SK-N-SH treated with all-trans-retinoic acid at 6 μM for 48 hours (cell line): ENCODE data around the gene CDK14.

Experiments used
- ATAC-seq: fragments of 200-7000 bp; cut with Tn5 transposase; 3 replicates; pipeline ENCODE4 v1.9.1; 2020; ENCODE audit warnings: mild to moderate bottlenecking, moderate library complexity
- ARNTL ChIP-seq: fragments of 450-650 bp; formaldehyde crosslinking; IDR thresholded peaks from 2 replicates; pipeline ENCODE4 v1.5.0; 2020; ENCODE audit warnings: low read depth, mild to moderate bottlenecking, moderate library complexity, borderline replicate concordance
- BACH2 ChIP-seq: fragments of 250-450 bp; sonication (Bioruptor Pico); IDR thresholded peaks from 2 replicates; pipeline ENCODE4 v1.9.0; 2021; ENCODE audit warnings: mild to moderate bottlenecking, borderline replicate concordance
- CREB5 ChIP-seq: fragments of 250-450 bp; sonication (Bioruptor Pico); IDR thresholded peaks from 2 replicates; pipeline ENCODE4 v1.5.1; 2020; ENCODE audit warnings: low read depth, mild to moderate bottlenecking, moderate library complexity
- CSDC2 ChIP-seq: fragments of 250-450 bp; sonication (Bioruptor Pico); IDR thresholded peaks from 2 replicates; pipeline ENCODE4 v1.5.0; 2020; ENCODE audit warnings: mild to moderate bottlenecking, moderate library complexity
- ESRRG ChIP-seq: fragments of 250-450 bp; sonication (Bioruptor Pico); IDR thresholded peaks from 2 replicates; pipeline ENCODE4 v1.6.1; 2021; ENCODE audit warnings: mild to moderate bottlenecking
- GLIS3 ChIP-seq: fragments of 250-450 bp; sonication (Bioruptor Pico); IDR thresholded peaks from 2 replicates; pipeline ENCODE4 v1.5.0; 2020; ENCODE audit warnings: mild to moderate bottlenecking, moderate library complexity
- ISL1 ChIP-seq: fragments of 250-450 bp; sonication (Bioruptor Pico); IDR thresholded peaks from 2 replicates; pipeline ENCODE4 v2.1.2; 2022; ENCODE audit warnings: mild to moderate bottlenecking, moderate library complexity
- POU6F1 ChIP-seq: fragments of 250-450 bp; sonication (Bioruptor Pico); IDR thresholded peaks from 2 replicates; pipeline ENCODE4 v1.8.0; 2021; ENCODE audit warnings: low read depth, mild to moderate bottlenecking, moderate library complexity, borderline replicate concordance
- PPARA ChIP-seq: fragments of 250-450 bp; sonication (Bioruptor Pico); IDR thresholded peaks from 2 replicates; pipeline ENCODE4 v1.5.0; 2020; ENCODE audit warnings: mild to moderate bottlenecking, borderline replicate concordance
- RARB ChIP-seq: fragments of 250-450 bp; sonication (Bioruptor Pico); IDR thresholded peaks from 2 replicates; pipeline ENCODE4 v1.8.0; 2021; ENCODE audit warnings: mild to moderate bottlenecking, moderate library complexity
- SNAI2 ChIP-seq: fragments of 250-450 bp; sonication (Bioruptor Pico); IDR thresholded peaks from 2 replicates; pipeline ENCODE4 v1.5.0; 2020; ENCODE audit warnings: mild to moderate bottlenecking, moderate library complexity
- TCF4 ChIP-seq: fragments of 250-450 bp; sonication (Bioruptor Pico); IDR thresholded peaks from 2 replicates; pipeline ENCODE4 v1.8.0; 2021; ENCODE audit warnings: mild to moderate bottlenecking, moderate library complexity, borderline replicate concordance
- TOX ChIP-seq: fragments of 250-450 bp; sonication (Bioruptor Pico); IDR thresholded peaks from 2 replicates; pipeline ENCODE4 v1.8.0; 2021; ENCODE audit warnings: mild to moderate bottlenecking, moderate library complexity, borderline replicate concordance
- ZC3H10 ChIP-seq: fragments of 250-450 bp; sonication (Bioruptor Pico); IDR thresholded peaks from 2 replicates; pipeline ENCODE4 v1.5.1; 2021; ENCODE audit warnings: mild to moderate bottlenecking, moderate library complexity
- ZFP30 ChIP-seq: fragments of 450-650 bp; formaldehyde crosslinking; IDR thresholded peaks from 2 replicates; pipeline ENCODE4 v1.5.0; 2022; ENCODE audit warnings: mild to moderate bottlenecking, moderate library complexity
- ZNF565 ChIP-seq: fragments of 450-650 bp; formaldehyde crosslinking; conservative IDR thresholded peaks from 2 replicates; pipeline ENCODE4 v1.5.0; 2020; ENCODE audit warnings: low read depth, mild to moderate bottlenecking, moderate library complexity
- ZNF70 ChIP-seq: fragments of 450-650 bp; formaldehyde crosslinking; IDR thresholded peaks from 2 replicates; pipeline ENCODE4 v1.5.0; 2020; ENCODE audit warnings: mild to moderate bottlenecking, moderate library complexity
- ZNF8 ChIP-seq: fragments of 450-650 bp; formaldehyde crosslinking; IDR thresholded peaks from 2 replicates; pipeline ENCODE4 v1.5.0; 2020; ENCODE audit warnings: mild to moderate bottlenecking, moderate library complexity
- TF ChIP-seq, protein P1 (sequence below): fragments of 250-450 bp; sonication (Bioruptor Pico); IDR thresholded peaks from 2 replicates; pipeline ENCODE4 v1.8.0; 2020; ENCODE audit warnings: mild to moderate bottlenecking, moderate library complexity, borderline replicate concordance
- TF ChIP-seq, protein P2 (sequence below): fragments of 250-450 bp; sonication (Bioruptor Pico); IDR thresholded peaks from 2 replicates; pipeline ENCODE4 v1.5.1; 2021; ENCODE audit warnings: mild to moderate bottlenecking, moderate library complexity
- TF ChIP-seq, protein P3 (sequence below): fragments of 250-450 bp; sonication (Bioruptor Pico); IDR thresholded peaks from 2 replicates; pipeline ENCODE4 v1.5.0; 2020; ENCODE audit warnings: mild to moderate bottlenecking, moderate library complexity

Gene CDK14

DNA sequence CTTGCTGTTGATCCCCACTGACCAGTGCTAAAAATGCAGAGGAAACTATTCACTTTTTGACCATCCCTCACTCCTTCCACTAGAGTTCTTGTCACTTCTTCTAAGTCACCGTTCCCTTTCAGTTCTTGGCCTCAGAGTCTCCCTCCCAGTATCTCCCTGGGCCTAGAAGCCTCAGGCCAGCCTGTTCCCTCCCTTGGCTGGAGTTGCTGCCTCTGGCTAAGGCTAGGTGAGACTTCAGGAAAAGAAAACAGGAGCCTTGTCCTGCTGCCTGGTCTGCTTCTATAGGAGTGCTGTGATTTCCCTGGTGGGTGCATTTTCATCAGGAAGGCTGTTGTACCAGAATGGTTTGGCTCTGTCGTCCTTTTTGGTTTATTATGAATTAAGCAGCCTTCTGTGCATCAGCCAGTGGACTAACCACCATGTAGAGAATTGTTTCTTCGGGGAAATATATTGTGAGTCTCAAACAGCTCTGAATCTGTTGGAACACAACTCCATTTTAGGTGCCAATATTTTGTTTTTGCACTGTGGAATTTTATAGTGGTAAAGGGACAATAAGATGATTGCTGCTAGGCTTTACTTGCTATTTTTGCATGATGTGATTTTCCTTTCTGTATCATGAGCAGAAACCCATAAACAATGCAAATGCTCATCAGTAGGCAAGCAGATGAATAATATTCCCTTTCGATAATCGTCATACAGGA, 434.7 kb downstream of the CDK14 start:
- ATAC-seq = no peak
- TF ChIP-seq SNAI2 (CRISPR knock-in tag) (no peak), ZFP30 (CRISPR knock-in tag) (no peak), BACH2 (no peak), CREB5 (CRISPR knock-in tag) (no peak), ZNF70 (CRISPR knock-in tag) (no peak), GLIS3 (CRISPR knock-in tag) (no peak), TOX (no peak)
- TF ChIP-seq, protein P1, sequence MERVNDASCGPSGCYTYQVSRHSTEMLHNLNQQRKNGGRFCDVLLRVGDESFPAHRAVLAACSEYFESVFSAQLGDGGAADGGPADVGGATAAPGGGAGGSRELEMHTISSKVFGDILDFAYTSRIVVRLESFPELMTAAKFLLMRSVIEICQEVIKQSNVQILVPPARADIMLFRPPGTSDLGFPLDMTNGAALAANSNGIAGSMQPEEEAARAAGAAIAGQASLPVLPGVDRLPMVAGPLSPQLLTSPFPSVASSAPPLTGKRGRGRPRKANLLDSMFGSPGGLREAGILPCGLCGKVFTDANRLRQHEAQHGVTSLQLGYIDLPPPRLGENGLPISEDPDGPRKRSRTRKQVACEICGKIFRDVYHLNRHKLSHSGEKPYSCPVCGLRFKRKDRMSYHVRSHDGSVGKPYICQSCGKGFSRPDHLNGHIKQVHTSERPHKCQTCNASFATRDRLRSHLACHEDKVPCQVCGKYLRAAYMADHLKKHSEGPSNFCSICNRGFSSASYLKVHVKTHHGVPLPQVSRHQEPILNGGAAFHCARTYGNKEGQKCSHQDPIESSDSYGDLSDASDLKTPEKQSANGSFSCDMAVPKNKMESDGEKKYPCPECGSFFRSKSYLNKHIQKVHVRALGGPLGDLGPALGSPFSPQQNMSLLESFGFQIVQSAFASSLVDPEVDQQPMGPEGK (CRISPR knock-in tag) = no peak
- TF ChIP-seq, protein P2, sequence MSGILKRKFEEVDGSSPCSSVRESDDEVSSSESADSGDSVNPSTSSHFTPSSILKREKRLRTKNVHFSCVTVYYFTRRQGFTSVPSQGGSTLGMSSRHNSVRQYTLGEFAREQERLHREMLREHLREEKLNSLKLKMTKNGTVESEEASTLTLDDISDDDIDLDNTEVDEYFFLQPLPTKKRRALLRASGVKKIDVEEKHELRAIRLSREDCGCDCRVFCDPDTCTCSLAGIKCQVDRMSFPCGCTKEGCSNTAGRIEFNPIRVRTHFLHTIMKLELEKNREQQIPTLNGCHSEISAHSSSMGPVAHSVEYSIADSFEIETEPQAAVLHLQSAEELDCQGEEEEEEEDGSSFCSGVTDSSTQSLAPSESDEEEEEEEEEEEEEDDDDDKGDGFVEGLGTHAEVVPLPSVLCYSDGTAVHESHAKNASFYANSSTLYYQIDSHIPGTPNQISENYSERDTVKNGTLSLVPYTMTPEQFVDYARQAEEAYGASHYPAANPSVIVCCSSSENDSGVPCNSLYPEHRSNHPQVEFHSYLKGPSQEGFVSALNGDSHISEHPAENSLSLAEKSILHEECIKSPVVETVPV = no peak
- TF ChIP-seq, protein P3, sequence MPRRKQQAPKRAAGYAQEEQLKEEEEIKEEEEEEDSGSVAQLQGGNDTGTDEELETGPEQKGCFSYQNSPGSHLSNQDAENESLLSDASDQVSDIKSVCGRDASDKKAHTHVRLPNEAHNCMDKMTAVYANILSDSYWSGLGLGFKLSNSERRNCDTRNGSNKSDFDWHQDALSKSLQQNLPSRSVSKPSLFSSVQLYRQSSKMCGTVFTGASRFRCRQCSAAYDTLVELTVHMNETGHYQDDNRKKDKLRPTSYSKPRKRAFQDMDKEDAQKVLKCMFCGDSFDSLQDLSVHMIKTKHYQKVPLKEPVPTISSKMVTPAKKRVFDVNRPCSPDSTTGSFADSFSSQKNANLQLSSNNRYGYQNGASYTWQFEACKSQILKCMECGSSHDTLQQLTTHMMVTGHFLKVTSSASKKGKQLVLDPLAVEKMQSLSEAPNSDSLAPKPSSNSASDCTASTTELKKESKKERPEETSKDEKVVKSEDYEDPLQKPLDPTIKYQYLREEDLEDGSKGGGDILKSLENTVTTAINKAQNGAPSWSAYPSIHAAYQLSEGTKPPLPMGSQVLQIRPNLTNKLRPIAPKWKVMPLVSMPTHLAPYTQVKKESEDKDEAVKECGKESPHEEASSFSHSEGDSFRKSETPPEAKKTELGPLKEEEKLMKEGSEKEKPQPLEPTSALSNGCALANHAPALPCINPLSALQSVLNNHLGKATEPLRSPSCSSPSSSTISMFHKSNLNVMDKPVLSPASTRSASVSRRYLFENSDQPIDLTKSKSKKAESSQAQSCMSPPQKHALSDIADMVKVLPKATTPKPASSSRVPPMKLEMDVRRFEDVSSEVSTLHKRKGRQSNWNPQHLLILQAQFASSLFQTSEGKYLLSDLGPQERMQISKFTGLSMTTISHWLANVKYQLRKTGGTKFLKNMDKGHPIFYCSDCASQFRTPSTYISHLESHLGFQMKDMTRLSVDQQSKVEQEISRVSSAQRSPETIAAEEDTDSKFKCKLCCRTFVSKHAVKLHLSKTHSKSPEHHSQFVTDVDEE (CRISPR knock-in tag) = no peak

DNA sequence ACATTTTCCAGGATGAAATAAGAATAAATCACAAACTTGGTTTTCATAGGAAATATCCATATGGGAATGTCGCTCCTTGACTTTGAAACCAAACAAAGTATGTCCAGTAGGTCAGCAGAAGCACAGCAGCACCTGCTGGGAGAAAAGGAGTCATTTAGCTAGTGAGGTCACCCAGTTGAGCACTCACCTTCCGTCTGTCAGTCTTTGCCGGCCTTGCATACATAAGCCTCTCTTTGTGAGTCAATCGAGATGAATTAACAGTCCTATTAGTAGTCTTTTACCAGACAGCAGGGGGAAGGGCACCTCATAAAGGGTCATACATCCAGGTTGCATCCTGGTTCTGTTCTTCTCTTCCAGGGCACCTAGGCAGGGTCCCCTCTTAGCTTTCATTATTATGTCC, 435.6 kb downstream of the CDK14 start:
- TF ChIP-seq TOX (no peak), ZC3H10 (CRISPR knock-in tag) (no peak), CSDC2 (CRISPR knock-in tag) (no peak), ARNTL (CRISPR knock-in tag) (no peak), CREB5 (CRISPR knock-in tag) (no peak), ZNF8 (CRISPR knock-in tag) (no peak), ESRRG (CRISPR knock-in tag) (no peak), BACH2 (no peak), ZFP30 (CRISPR knock-in tag) (no peak)
- TF ChIP-seq, protein P3 (CRISPR knock-in tag) = no peak
- TF ChIP-seq, all 23 proteins: peak for 0
- ATAC-seq = no peak

DNA sequence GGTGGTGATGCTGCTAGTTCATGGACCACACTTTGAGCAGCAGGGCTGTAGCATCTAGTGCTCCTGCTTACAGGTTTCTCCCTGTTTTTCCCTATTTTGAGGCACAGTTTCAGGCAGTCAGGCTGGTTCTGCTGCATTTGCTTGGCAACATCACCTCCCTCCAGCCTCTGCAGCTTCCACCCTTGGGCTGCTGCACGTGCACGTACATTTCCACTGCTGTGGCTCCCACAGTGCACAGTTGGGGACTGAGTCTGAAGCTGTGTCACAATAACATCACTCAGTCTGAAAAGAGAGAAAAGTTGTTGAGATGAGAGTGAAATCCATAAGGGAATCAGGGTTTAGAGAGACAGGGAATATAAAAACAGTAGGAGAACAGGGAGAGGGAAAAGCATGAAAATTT, 437.5 kb downstream of the CDK14 start:
- TF ChIP-seq ZNF8 (CRISPR knock-in tag) = no peak
- TF ChIP-seq ESRRG (CRISPR knock-in tag) = no peak
- TF ChIP-seq GLIS3 (CRISPR knock-in tag) = no peak
- no peak for TF ChIP-seq CSDC2 (CRISPR knock-in tag)
- TF ChIP-seq RARB (CRISPR knock-in tag) = no peak
- TF ChIP-seq ZC3H10 (CRISPR knock-in tag) = no peak
- no peak for TF ChIP-seq ISL1 (CRISPR knock-in tag)
- no peak for TF ChIP-seq ZNF70 (CRISPR knock-in tag)
- no peak for TF ChIP-seq PPARA
- TF ChIP-seq ZFP30 (CRISPR knock-in tag) = no peak
- TF ChIP-seq ZNF565 (CRISPR knock-in tag) = no peak
- TF ChIP-seq TCF4 (CRISPR knock-in tag) = no peak
- no peak for TF ChIP-seq TOX
- TF ChIP-seq POU6F1 (CRISPR knock-in tag) = no peak
- no peak for TF ChIP-seq ARNTL (CRISPR knock-in tag)
- TF ChIP-seq, all 23 proteins: peak for 0
- ATAC-seq = no peak
